Prostate gland (tissue), 2 donors: ENCODE measurements around the gene PKNOX2.

ENCODE experiments used
- POLR2A ChIP-seq: fragments of 450-650 bp; IDR thresholded peaks from one replicate; pipeline ENCODE4 v1.6.1; 2016; ENCODE audit warnings: antibody characterized with exemption, mild to moderate bottlenecking
- TF ChIP-seq, protein P1 (sequence below), 4 experiments: fragments of 200-600 bp in 2 of 4; fragments of 450-650 bp in 2 of 4; sonication (generic) in 2 of 4; IDR thresholded peaks; 1 replicate in 3 of 4; 2 replicates in 1 of 4; pipeline ENCODE4 v1.5.1; 2016 to 2019; ENCODE audit warnings: antibody characterized with exemption in 4 of 4, mild to moderate bottlenecking in 2 of 4, moderate library complexity in 2 of 4

DNA sequence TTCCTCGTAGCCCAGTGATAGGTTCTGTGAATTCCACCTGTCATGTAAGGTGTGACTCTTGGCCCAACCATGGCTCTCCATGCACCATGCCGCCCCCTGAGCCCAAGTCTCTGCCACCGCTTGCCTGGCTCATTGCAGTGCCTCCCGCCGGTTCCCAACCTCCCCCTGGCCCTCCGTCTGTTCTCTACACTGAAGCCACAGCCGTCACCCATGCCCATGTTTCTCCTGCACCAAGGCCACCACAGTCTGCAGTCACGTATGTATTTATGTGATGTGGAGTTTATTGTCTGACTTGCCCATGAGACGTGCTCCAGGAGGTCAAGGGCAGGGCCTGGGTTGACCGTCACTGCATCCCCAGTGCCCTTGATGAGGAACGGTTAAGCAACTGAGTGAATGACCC is 35.9 kb downstream of the PKNOX2 start:
- TF ChIP-seq POLR2A: no peak
- TF ChIP-seq, protein P1, sequence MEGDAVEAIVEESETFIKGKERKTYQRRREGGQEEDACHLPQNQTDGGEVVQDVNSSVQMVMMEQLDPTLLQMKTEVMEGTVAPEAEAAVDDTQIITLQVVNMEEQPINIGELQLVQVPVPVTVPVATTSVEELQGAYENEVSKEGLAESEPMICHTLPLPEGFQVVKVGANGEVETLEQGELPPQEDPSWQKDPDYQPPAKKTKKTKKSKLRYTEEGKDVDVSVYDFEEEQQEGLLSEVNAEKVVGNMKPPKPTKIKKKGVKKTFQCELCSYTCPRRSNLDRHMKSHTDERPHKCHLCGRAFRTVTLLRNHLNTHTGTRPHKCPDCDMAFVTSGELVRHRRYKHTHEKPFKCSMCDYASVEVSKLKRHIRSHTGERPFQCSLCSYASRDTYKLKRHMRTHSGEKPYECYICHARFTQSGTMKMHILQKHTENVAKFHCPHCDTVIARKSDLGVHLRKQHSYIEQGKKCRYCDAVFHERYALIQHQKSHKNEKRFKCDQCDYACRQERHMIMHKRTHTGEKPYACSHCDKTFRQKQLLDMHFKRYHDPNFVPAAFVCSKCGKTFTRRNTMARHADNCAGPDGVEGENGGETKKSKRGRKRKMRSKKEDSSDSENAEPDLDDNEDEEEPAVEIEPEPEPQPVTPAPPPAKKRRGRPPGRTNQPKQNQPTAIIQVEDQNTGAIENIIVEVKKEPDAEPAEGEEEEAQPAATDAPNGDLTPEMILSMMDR (IDR thresholded peaks at IDR 0.05): no peak
